ENCODE results near the gene FMN1. TPM values are rescaled to one million over a fixed set of nuclear protein-coding genes. Genes with fewer than 3 reads are reported as not detected.

Gene FMN1
- total RNA-seq, 1 experiment from 2014 or later, result 3.9 TPM

DNA sequence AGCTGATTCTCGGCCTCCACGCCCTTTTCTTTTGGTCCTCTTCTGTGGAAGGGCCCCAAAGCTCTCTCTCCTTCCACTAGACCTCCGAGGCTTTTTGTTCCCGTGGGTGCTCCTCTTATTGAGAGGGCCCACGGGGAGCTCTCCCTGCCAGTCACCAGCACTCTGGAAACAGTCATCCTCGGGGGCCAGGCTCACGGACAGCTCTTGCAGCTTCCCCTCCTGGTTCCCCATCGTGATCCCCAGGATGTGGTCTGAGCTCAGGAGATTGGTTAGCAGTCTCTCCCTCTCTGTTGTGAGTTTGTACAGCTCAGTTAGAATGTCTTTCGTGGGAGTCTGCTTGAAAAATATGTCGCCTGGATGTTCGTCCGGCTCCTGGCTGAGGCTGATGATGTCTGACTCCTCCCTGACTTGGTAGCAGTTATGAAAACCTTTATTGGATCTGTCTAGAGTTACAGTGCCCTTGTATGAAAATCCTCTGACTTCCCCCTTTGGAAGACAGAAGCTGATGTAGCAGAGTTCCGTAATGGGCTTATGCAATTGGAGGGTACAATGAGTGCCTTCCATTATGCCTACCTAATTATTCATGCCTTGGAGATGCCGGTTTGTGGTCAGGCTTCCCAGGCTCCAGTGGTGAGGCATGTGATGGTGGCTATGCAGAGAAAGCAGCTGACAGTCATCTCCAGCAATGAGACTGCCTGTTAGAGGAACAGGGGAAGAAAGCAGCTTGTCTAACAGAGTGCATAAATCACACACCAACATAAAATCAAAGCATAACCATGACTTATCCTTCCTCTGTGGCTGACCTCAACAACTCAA is 40.0 kb downstream of the FMN1 start:
- TF ChIP-seq, protein P1, sequence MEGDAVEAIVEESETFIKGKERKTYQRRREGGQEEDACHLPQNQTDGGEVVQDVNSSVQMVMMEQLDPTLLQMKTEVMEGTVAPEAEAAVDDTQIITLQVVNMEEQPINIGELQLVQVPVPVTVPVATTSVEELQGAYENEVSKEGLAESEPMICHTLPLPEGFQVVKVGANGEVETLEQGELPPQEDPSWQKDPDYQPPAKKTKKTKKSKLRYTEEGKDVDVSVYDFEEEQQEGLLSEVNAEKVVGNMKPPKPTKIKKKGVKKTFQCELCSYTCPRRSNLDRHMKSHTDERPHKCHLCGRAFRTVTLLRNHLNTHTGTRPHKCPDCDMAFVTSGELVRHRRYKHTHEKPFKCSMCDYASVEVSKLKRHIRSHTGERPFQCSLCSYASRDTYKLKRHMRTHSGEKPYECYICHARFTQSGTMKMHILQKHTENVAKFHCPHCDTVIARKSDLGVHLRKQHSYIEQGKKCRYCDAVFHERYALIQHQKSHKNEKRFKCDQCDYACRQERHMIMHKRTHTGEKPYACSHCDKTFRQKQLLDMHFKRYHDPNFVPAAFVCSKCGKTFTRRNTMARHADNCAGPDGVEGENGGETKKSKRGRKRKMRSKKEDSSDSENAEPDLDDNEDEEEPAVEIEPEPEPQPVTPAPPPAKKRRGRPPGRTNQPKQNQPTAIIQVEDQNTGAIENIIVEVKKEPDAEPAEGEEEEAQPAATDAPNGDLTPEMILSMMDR (IDR thresholded peaks at IDR 0.05), result no peak
- TF ChIP-seq REST (IDR thresholded peaks at IDR 0.05; ENCODE audit: insufficient read depth in 1 of 2, low read depth in 2 of 2, low read length in 1 of 2) (no peak), TCF7L2 (IDR thresholded peaks at IDR 0.05; ENCODE audit: low read depth, low read length) (no peak), POLR2AphosphoS5 (IDR thresholded peaks at IDR 0.05; ENCODE audit: low read depth, low read length) (no peak), SIN3A (IDR thresholded peaks at IDR 0.05; ENCODE audit: borderline replicate concordance, insufficient read depth, low read depth, low read length) (no peak)
- in situ Hi-C loops (cut with HindIII; ENCODE audit: low pct_unique_long_range_greater_than_20kb, low sequenced_read_pairs) (no loop called here), intact Hi-C loops (cut with micrococcal nuclease; ENCODE audit: unreplicated experiment) (no loop called here)
- no peak for DNase-seq (ENCODE audit: low read depth, low spot score)
- 0 out of 2 replicates have a peak, but pooled peaks cover 2% of the 10 kb centered on the region for H3K36me3 ChIP-seq (ENCODE audit: control insufficient read depth, insufficient read depth, low read length)
- no TSS peak for BruUV-seq (replicated peaks)
- ChIA-PET POLR2A (interaction anchor here (0.6 to 0.7 kb wide), 2 partner anchors 56 to 1062 kb away, joined by 3 read pairs; no protein-coding TSS in a partner anchor), CTCF (no interaction called here)
- ATAC-seq, result no peak
- no peaks in the 10 kb centered on the region for H3K27me3 ChIP-seq (ENCODE audit: control insufficient read depth, insufficient read depth, low read length)
- H3K9me3 ChIP-seq (ENCODE audit: control insufficient read depth, insufficient read depth, low read depth, low read length), result no peaks in the 10 kb centered on the region
- no peak overlapping the region for H3K27ac ChIP-seq (ENCODE audit: low read length)
- H3K4me1 ChIP-seq (ENCODE audit: control insufficient read depth, insufficient read depth, low read length), result no peaks in the 10 kb centered on the region
- peak overlapping the region in 1 of 2 experiments; percentile 1; a peak in 1 of 4 replicates for H3K4me3 ChIP-seq (ENCODE audit: low read depth in 2 of 2, low read length in 2 of 2)

GRCh38 chr15:33153548-33153947 is 41.0 kb downstream of the FMN1 start:
- H3K4me1 ChIP-seq (ENCODE audit: control insufficient read depth, insufficient read depth, low read length), result no peaks in the 10 kb centered on the region
- H3K27ac ChIP-seq (ENCODE audit: low read length), result no peak overlapping the region
- no peaks in the 10 kb centered on the region for H3K9me3 ChIP-seq (ENCODE audit: control insufficient read depth, insufficient read depth, low read depth, low read length)
- H3K27me3 ChIP-seq (ENCODE audit: control insufficient read depth, insufficient read depth, low read length), result no peaks in the 10 kb centered on the region
- intact Hi-C loops (cut with micrococcal nuclease; ENCODE audit: unreplicated experiment), result no loop called here
- ChIA-PET POLR2A (no interaction called here), CTCF (no interaction called here)
- TF ChIP-seq REST (IDR thresholded peaks at IDR 0.05; ENCODE audit: insufficient read depth in 1 of 2, low read depth in 2 of 2, low read length in 1 of 2), result no peak
- TF ChIP-seq SIN3A (IDR thresholded peaks at IDR 0.05; ENCODE audit: borderline replicate concordance, insufficient read depth, low read depth, low read length), result no peak
- TF ChIP-seq TCF7L2 (IDR thresholded peaks at IDR 0.05; ENCODE audit: low read depth, low read length), result no peak
- H3K4me3 ChIP-seq (ENCODE audit: low read depth in 2 of 2, low read length in 2 of 2), result peak overlapping the region in 1 of 2 experiments; percentile 19; a peak in 1 of 4 replicates
- ATAC-seq (no peak), DNase-seq (ENCODE audit: low read depth, low spot score) (no peak)
- H3K36me3 ChIP-seq (ENCODE audit: control insufficient read depth, insufficient read depth, low read length), result 0 out of 2 replicates have a peak, but pooled peaks cover 2% of the 10 kb centered on the region
- BruUV-seq (replicated peaks), result no TSS peak
- in situ Hi-C loops (cut with HindIII; ENCODE audit: low pct_unique_long_range_greater_than_20kb, low sequenced_read_pairs), result no loop called here
